GM12878 (cell line): ENCODE results near the gene MORC1. TPM values are rescaled to one million over a fixed set of nuclear protein-coding genes. Genes with fewer than 3 reads are reported as not detected.
A peak's percentile ranks its signal among the peaks of the same experiment; 100 is the strongest.

Source experiments
- ATAC-seq: fragments of 200-7000 bp; cut with Tn5 transposase; 3 replicates; pipeline ENCODE4 v1.9.1; 2020; ENCODE audit warnings: mild to moderate bottlenecking, moderate library complexity
- BruUV-seq: library from RNA; stranded (reverse); fragments of 400-500 nt; replicated peaks from 2 replicates; lab custom pipeline; 2021; lab: Mats Ljungman, UMichigan
- CTCF ChIA-PET: fragments of 300-600 bp; sonication (Branson Sonifier 250); formaldehyde crosslinking; extraction: SDS; loops from one replicate; lab custom pipeline; 2021; ENCODE audit warnings: inconsistent platforms; lab: Yijun Ruan, JAX
- POLR2A ChIA-PET: fragments of 350-600 bp; formaldehyde crosslinking; extraction: SDS; loops from one replicate; lab custom pipeline; 2021; ENCODE audit warnings: inconsistent platforms; lab: Charles Lee
- RAD21 ChIA-PET: fragments of 300-600 bp; sonication (Branson Sonifier 250); formaldehyde crosslinking; loops from one replicate; lab custom pipeline; 2023; ENCODE audit warnings: antibody characterized with exemption; ENCODE audit not compliant: unreplicated experiment; lab: Charles Lee
- SMC1A ChIA-PET: fragments of 300-600 bp; sonication (Branson Sonifier 250); formaldehyde crosslinking; loops from one replicate; lab custom pipeline; 2023; ENCODE audit not compliant: unreplicated experiment, uncharacterized antibody; lab: Charles Lee
- DNase-seq: peaks from one replicate; pipeline ENCODE4 v3.0.0-alpha.2; 2011; ENCODE audit warnings: low read depth, low spot score
- FAIRE-seq: peaks from 3 replicates; lab custom pipeline; 2011; peaks lifted over from hg19 to GRCh38; lab: Jason Lieb, UNC
- H2AFZ ChIP-seq: 2 replicates; pipeline ENCODE4 v1.6.0; 2011; ENCODE audit warnings: low read depth, low read length, control low read depth; ENCODE audit not compliant: control insufficient read depth
- H3K27ac ChIP-seq: 2 replicates; pipeline ENCODE4 v1.5.1; 2011; ENCODE audit warnings: control low read depth; ENCODE audit not compliant: control insufficient read depth, insufficient read depth
- H3K27me3 ChIP-seq, 2 experiments: replicated peaks in 1 of 2; 2 replicates each; pipeline versions ENCODE4 v1.6.0 to v1.6.1; 2011; ENCODE audit warnings: low read length in 1 of 2; ENCODE audit not compliant: control insufficient read depth in 2 of 2, insufficient read depth in 2 of 2
- H3K36me3 ChIP-seq, 2 experiments: 2 replicates each; pipeline ENCODE4 v1.5.1; 2011; ENCODE audit warnings: low read length in 1 of 2; ENCODE audit not compliant: control insufficient read depth in 2 of 2, insufficient read depth in 2 of 2
- H3K4me1 ChIP-seq: 2 replicates; pipeline ENCODE4 v1.6.1; 2011; ENCODE audit warnings: mild to moderate bottlenecking, low read length, moderate library complexity, mixed read lengths; ENCODE audit not compliant: control insufficient read depth, insufficient read depth
- H3K4me2 ChIP-seq: 2 replicates; pipeline ENCODE4 v1.6.0; 2011; ENCODE audit warnings: control low read depth; ENCODE audit not compliant: control insufficient read depth, insufficient read depth
- H3K4me3 ChIP-seq: fragments of 200-600 bp; sonication (generic); 2 replicates; pipeline ENCODE4 v1.5.1; 2016
- H3K79me2 ChIP-seq: 2 replicates; pipeline ENCODE4 v1.6.0; 2011; ENCODE audit warnings: low read length; ENCODE audit not compliant: control insufficient read depth, insufficient read depth
- H3K9ac ChIP-seq: 2 replicates; pipeline ENCODE4 v1.8.0; 2011; ENCODE audit warnings: low read length, control low read depth, mixed read lengths; ENCODE audit not compliant: control insufficient read depth, insufficient read depth
- H3K9me3 ChIP-seq: replicated peaks from 3 replicates; pipeline ENCODE4 v1.5.1; 2011; ENCODE audit warnings: mild to moderate bottlenecking, low read length; ENCODE audit not compliant: control insufficient read depth, insufficient read depth
- H4K20me1 ChIP-seq: 2 replicates; pipeline ENCODE4 v1.6.0; 2011; ENCODE audit not compliant: control insufficient read depth, insufficient read depth
- BCLAF1 ChIP-seq: fragments of 450-650 bp; IDR thresholded peaks from 2 replicates; pipeline ENCODE4 v1.6.1; 2017; ENCODE audit warnings: antibody characterized with exemption, mild to moderate bottlenecking, moderate library complexity
- CTCF ChIP-seq, 3 experiments: IDR thresholded peaks in 2 of 3; conservative IDR thresholded peaks in 1 of 3; 2 replicates each; pipeline ENCODE4 v1.5.1; 2011; ENCODE audit warnings: low read depth in 3 of 3, low read length in 3 of 3, mild to moderate bottlenecking in 3 of 3, control low read depth in 2 of 3, moderate library complexity in 2 of 3, inconsistent platforms in 1 of 3, mixed read lengths in 1 of 3; ENCODE audit not compliant: control insufficient read depth in 2 of 3, insufficient read depth in 1 of 3; ENCODE audit errors: extremely low read depth in 1 of 3
- KAT2A ChIP-seq: conservative IDR thresholded peaks from 2 replicates; pipeline ENCODE4 v1.6.1; 2011; ENCODE audit warnings: low read depth, low read length; ENCODE audit not compliant: control insufficient read depth
- MEF2B ChIP-seq: fragments of 450-650 bp; IDR thresholded peaks from 2 replicates; pipeline ENCODE4 v1.6.1; 2018; ENCODE audit warnings: mild to moderate bottlenecking, moderate library complexity; ENCODE audit not compliant: partially characterized antibody, poor library complexity, severe bottlenecking
- POU2F2 ChIP-seq: IDR thresholded peaks from 3 replicates; pipeline ENCODE4 v1.6.1; 2011; ENCODE audit warnings: low read depth, mild to moderate bottlenecking, low read length, borderline replicate concordance
- RAD21 ChIP-seq: IDR thresholded peaks from 2 replicates; pipeline ENCODE4 v1.6.1; 2011; ENCODE audit warnings: mild to moderate bottlenecking, low read depth, low read length, moderate library complexity; ENCODE audit not compliant: insufficient read depth
- SMC3 ChIP-seq: IDR thresholded peaks from 2 replicates; pipeline ENCODE4 v1.6.1; 2011; ENCODE audit warnings: low read length, improper control_type of control experiment, borderline replicate concordance
- ZBTB11 ChIP-seq: fragments of 450-650 bp; formaldehyde crosslinking; IDR thresholded peaks from 2 replicates; pipeline ENCODE4 v1.5.0; 2022; ENCODE audit warnings: mild to moderate bottlenecking, missing genetic modification characterization
- WGBS: methylation state at CpG from one replicate; pipeline ENCODE4 v1.1.6; 2016; ENCODE audit warnings: low lambda C conversion rate; ENCODE audit not compliant: insufficient replicate concordance, insufficient coverage; ENCODE audit errors: missing lambda C conversion rate; 5-methylcytosine and 5-hydroxymethylcytosine counted together
- in situ Hi-C: fragments of 300-500 bp; cut with MboI; formaldehyde crosslinking; loops from 9 replicates; pipeline ENCODE4 v1.14.3; 2018; ENCODE audit warnings: mixed read lengths
- intact Hi-C: fragments of 100-400 bp; cut with micrococcal nuclease; formaldehyde crosslinking; loops from one replicate; pipeline ENCODE4 v1.14.2; 2022; ENCODE audit not compliant: unreplicated experiment
- polyA plus RNA-seq, 11 experiments: library from polyadenylated mRNA; depleted of rRNA in 4 of 11; unstranded in 6 of 11; stranded (reverse) in 5 of 11; fragments of >200 nt; fragmentation: Nextera tagmentation in 4 of 11; fragmentation: Illumina TruSeq in 1 of 11; extraction: Ambion mirVana in 4 of 11; extraction: Trizol in 1 of 11; gene quantifications; 1 replicate in 1 of 11; 2 replicates in 10 of 11; pipeline versions ENCODE4 v1.2.1 to v1.2.3, GENCODE V29; 2011 to 2016; ENCODE audit warnings: inconsistent platforms in 2 of 11, missing spikeins in 2 of 11, low read depth in 1 of 11
- total RNA-seq, 4 experiments: library from RNA; depleted of rRNA in 3 of 4; stranded (reverse); fragments of >200 nt in 3 of 4; fragmentation: Illumina TruSeq in 1 of 4; extraction: Trizol in 1 of 4; gene quantifications; 2 replicates each; pipeline versions ENCODE4 v1.2.1 to v1.2.3, GENCODE V29; 2013 to 2021
- TF ChIP-seq, protein P1 (sequence below): IDR thresholded peaks from 2 replicates; pipeline ENCODE4 v1.6.1; 2012; ENCODE audit warnings: low read depth, low read length, improper control_type of control experiment

MORC1 gene
- total and polyA plus RNA-seq, 10 of the 15 experiments (the other 5 are each of a cell fraction or from before 2014, with no cell fraction given): 0.18 TPM; not detected in 9

GRCh38 chr3:109071350-109072142 lies 46.4 kb downstream of the MORC1 start:
- in situ Hi-C loops: no loop called here
- BruUV-seq: no TSS peak

More at GRCh38 chr3:109071350-109072142, 46.4 kb downstream of the MORC1 start:
- Histone ChIP-seq H3K79me2 (no peaks in the 10 kb centered on the region), H3K27me3 (no peaks in the 10 kb centered on the region), H3K9ac (no peak overlapping the region), H3K4me3 (peak overlapping the region; percentile 20), H3K4me2 (peak overlapping the region; percentile 71), H3K36me3 (no peaks in the 10 kb centered on the region), H3K27ac (no peak overlapping the region), H2AFZ (peak overlapping the region; percentile 53), H3K4me1 (peaks cover 13% of the 10 kb centered on the region), H4K20me1 (no peaks in the 10 kb centered on the region), H3K9me3 (no peaks in the 10 kb centered on the region)
- no peak for DNase-seq
- intact Hi-C loops: no loop called here
- TF ChIP-seq ZBTB11: no peak
- no peak for TF ChIP-seq KAT2A
- TF ChIP-seq POU2F2: no peak; the same call in 2 of the 3 replicates
- peak; percentile 12; the same call in 1 of the 2 replicates for TF ChIP-seq SMC3
- 0 out of 2 replicates have a peak, but pooled peaks have one; percentile 8 for TF ChIP-seq RAD21
- peak; percentile 64 for TF ChIP-seq MEF2B
- TF ChIP-seq BCLAF1: no peak
- TF ChIP-seq, protein P1, sequence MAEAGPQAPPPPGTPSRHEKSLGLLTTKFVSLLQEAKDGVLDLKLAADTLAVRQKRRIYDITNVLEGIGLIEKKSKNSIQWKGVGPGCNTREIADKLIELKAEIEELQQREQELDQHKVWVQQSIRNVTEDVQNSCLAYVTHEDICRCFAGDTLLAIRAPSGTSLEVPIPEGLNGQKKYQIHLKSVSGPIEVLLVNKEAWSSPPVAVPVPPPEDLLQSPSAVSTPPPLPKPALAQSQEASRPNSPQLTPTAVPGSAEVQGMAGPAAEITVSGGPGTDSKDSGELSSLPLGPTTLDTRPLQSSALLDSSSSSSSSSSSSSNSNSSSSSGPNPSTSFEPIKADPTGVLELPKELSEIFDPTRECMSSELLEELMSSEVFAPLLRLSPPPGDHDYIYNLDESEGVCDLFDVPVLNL: no peak
- peak in 2 of 3 experiments; percentile 7 to 18; a peak in 1 of 6 replicates for TF ChIP-seq CTCF (IDR thresholded peaks at IDR 0.05 in 2 of 3, conservative IDR thresholded peaks at IDR 0.05 in 1 of 3; ENCODE audit: control insufficient read depth in 2 of 3, extremely low read depth in 1 of 3, insufficient read depth in 1 of 3, low read depth in 3 of 3, low read length in 3 of 3)
- 20% methylated on average over 4 of the region's 4 CpGs for WGBS
- ChIA-PET RAD21 (interaction anchor here (1.4 to 1.7 kb wide), 4 partner anchors 10 to 47 kb away, joined by 7 to 15 read pairs (median 9); no protein-coding TSS in a partner anchor), CTCF (interaction anchor here (0.7 to 3.7 kb wide), 12 partner anchors 9 to 482 kb away, joined by 3 to 33 read pairs (median 5); partner anchors contain the start of genes CIP2A and DZIP3), SMC1A (interaction anchor here (1.1 to 4.6 kb wide), 9 partner anchors 10 to 53 kb away, joined by 3 to 36 read pairs (median 6); no protein-coding TSS in a partner anchor), POLR2A (interaction anchor here (2.0 kb wide), 1 partner anchor 13 kb away, joined by 6 read pairs; no protein-coding TSS in a partner anchor)
- FAIRE-seq: no peak
- ATAC-seq: peak; percentile 68
